Tibial nerve (tissue), 4 donors: ENCODE data around the gene COL25A1.

ENCODE experiments used
- EP300 ChIP-seq, 2 donors: sonication (generic); formaldehyde crosslinking; IDR thresholded peaks; one replicate each; pipeline ENCODE4 v1.6.1; 2017; ENCODE audit warnings: antibody characterized with exemption in 2 of 2, mild to moderate bottlenecking in 1 of 2
- POLR2A ChIP-seq, 2 donors: fragments of 450-650 bp; IDR thresholded peaks; one replicate each; pipeline ENCODE4 v1.6.1; 2017; ENCODE audit warnings: antibody characterized with exemption in 2 of 2, mild to moderate bottlenecking in 2 of 2, moderate library complexity in 2 of 2
- TF ChIP-seq, protein P1 (sequence below), 5 experiments: fragments of 200-600 bp in 3 of 5; fragments of 450-650 bp in 2 of 5; sonication (generic) in 3 of 5; IDR thresholded peaks; one replicate each; pipeline ENCODE4 v1.5.1; 2016 to 2019; ENCODE audit warnings: antibody characterized with exemption in 5 of 5, mild to moderate bottlenecking in 3 of 5, moderate library complexity in 2 of 5

DNA sequence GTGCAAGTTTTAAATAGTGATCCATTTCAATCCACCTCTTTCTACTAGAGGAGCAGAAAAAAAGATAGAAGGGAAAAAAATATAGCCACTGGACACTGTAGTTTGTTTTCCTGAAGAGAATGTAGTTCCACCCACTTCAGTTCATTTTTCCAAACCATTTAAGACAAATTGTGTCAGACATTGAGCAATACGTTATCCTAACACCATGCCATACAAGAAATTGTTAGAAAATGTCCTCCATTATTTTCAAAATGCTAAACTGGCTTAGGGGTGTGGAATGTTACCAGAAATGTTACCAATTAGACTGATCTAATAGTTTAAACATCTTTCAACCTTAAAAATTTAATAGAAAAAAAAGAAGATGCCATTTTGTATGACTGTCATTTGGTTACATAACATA is 491.0 kb downstream of the COL25A1 start:
- TF ChIP-seq, protein P1, sequence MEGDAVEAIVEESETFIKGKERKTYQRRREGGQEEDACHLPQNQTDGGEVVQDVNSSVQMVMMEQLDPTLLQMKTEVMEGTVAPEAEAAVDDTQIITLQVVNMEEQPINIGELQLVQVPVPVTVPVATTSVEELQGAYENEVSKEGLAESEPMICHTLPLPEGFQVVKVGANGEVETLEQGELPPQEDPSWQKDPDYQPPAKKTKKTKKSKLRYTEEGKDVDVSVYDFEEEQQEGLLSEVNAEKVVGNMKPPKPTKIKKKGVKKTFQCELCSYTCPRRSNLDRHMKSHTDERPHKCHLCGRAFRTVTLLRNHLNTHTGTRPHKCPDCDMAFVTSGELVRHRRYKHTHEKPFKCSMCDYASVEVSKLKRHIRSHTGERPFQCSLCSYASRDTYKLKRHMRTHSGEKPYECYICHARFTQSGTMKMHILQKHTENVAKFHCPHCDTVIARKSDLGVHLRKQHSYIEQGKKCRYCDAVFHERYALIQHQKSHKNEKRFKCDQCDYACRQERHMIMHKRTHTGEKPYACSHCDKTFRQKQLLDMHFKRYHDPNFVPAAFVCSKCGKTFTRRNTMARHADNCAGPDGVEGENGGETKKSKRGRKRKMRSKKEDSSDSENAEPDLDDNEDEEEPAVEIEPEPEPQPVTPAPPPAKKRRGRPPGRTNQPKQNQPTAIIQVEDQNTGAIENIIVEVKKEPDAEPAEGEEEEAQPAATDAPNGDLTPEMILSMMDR (IDR thresholded peaks at IDR 0.05) = no peak
- TF ChIP-seq EP300 (IDR thresholded peaks at IDR 0.05) (no peak), POLR2A (IDR thresholded peaks at IDR 0.05) (no peak)
